ENCODE measurements around the gene CST4. TPM values are rescaled to one million over a fixed set of nuclear protein-coding genes. Genes with fewer than 3 reads are reported as not detected.
"Not testable (repeated sequence)": the region's sequence is repeated elsewhere in the genome, so short reads cannot be mapped to it uniquely, and the experiment has no call there.

CST4 gene
- polyA plus RNA-seq, 10 donors: not detected

DNA sequence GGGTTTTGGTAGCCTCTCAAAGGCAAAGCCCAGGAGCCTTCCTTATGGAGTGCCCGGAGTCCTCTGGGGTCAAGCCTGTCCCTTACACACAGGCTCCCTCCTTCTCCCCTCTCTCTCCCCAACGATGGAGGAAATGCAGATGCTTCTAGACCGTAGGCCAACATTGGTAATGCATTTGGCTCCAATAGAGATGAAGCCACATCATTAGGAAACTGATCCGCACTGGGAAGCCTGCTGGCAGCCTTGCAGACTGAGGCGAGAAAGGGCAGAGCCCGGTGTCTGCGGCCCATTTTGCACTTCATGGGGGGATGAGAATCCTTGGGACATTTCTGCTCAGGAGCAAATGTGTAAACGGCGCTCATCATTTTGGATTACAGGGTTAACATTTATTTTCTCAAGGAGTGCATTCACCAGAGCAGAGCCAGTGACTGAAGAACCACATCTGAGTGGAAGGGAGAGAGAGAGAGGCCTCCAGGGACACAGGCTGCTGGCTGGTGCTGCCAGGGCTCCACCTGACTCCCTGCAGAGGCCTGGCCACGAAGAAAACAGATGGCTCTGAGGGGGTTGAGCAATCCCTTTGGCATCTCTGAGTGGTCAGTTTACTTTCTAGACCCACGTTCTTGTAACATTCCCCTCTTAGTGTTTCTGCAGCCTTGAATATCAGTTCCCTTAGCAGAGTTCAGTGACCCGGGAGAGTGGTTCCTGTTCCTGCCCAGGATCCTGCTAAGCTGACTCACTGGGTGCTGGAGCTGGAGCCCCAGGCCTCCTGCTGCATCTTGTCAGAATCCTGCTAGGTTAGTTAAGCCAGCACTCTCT, 46.7 kb downstream of the CST4 start:
- no peak for DNase-seq

GRCh38 chr20:23640671-23641667, 47.9 kb downstream of the CST4 start:
- DNase-seq: no peak

DNA sequence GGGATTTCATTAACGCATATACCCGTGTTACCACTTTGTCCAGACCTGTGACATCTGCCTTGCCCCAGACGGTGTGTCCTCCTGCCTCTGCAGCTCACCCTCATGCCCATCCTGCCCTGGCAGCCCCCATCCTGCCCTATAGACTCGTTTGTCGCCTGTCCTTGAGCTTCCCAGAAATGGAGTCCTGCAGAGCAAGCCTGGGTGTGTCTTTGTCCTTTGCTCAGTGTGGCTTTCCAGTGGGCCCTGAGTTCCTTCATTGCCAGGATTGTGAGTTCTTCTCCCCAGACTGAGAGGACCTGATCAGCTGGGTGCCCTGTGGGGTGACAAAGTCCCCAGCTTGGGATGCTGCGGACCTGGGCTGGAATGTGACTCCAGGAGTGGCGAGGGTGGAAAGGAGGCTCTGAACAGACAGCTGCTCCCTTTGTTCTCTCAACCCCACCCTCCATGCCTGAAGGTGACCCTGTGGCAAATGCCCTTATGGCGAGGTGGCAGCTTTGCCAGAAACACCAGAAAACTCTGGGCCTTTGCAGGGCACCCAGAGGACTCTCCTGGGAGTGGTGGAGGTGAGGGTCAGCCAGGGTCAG, 48.7 kb downstream of the CST4 start:
- no peak for DNase-seq

DNA sequence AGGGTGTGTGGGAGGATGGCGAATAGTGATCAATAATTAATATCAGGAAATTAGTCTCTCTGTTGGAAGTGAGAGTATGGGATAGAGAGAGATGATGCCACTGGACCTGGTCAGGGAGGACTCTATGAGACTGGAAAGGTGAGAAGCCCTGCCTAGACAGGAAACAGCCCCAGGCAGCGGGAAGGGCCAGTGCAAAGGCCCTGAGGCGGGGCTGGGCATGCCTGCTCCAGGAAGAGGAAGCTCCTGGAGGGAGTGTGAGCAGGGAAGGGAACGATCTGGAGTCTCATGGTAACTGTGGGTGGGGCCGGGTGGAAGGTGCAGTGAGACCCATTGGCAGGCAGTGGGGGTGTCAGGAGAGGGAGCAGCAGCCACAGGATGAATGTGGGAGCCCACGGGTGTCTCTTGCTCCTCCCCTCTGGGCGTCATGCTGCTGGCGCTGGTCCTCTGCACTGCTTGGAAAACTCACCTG, 49.3 kb downstream of the CST4 start:
- DNase-seq: no peak

DNA sequence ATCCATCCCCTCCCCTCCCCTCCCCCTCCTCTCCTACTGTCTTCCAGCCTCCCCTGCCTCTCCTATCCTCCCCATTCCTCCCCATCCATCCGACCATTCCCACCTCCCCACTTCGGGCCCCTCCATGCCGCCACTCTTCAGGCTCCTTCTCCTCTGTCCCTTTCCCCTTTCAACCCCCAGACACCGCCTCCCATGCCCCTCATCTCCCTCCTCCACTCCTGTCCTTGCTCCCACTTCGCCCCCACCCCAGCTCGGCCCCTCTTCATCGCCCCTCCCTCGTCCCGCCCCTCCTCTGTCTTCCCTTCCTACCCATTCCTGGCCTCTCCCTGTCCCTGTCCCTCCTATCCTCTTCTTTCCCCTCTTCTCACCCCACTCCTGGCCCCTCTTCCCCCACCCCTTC, 50.5 kb downstream of the CST4 start:
- no peak for DNase-seq

GRCh38 chr20:23637282-23638221, 51.3 kb downstream of the CST4 start, which contains the start of gene CST3:
Gene CST3, minus strand, starts transcription at chr20:23637955. Its CDS starts 93 bp downstream, at chr20:23637862.
- peak; percentile 76 to 93 (median 86) for DNase-seq

- no peak for DNase-seq
Measured at GRCh38 chr20:23636908-23637281, 51.9 kb downstream of the CST4 start.

- DNase-seq: no peak
Measured at GRCh38 chr20:23636182-23636907, 52.5 kb downstream of the CST4 start.

GRCh38 chr20:23635768-23636090, 53.1 kb downstream of the CST4 start:
- not testable (repeated sequence) for DNase-seq

Other genes starting within 250 kb of the CST4 start
- gene CSTL1, start 249.4 kb downstream of the CST4 start, polyA plus RNA-seq (ENCODE audit: insufficient read length in 10 of 10): not detected
- not detected for gene CST11, start 236.2 kb downstream of the CST4 start, polyA plus RNA-seq (ENCODE audit: insufficient read length in 10 of 10)
- gene CST8, start 197.9 kb downstream of the CST4 start, polyA plus RNA-seq (ENCODE audit: insufficient read length in 10 of 10): not detected
- not detected for gene CST9L, start 120.6 kb downstream of the CST4 start, polyA plus RNA-seq (ENCODE audit: insufficient read length in 10 of 10)
- not detected for gene CST9, start 83.1 kb downstream of the CST4 start, polyA plus RNA-seq (ENCODE audit: insufficient read length in 10 of 10)
- 100 to 1,000 TPM in 6 of 10 donors, 10 to 100 TPM in 4; 80.6 to 155 (median 110) TPM for gene CST3, start 51.1 kb downstream of the CST4 start, polyA plus RNA-seq (ENCODE audit: insufficient read length in 10 of 10)
- gene CST1, start 61.9 kb upstream of the CST4 start, polyA plus RNA-seq (ENCODE audit: insufficient read length in 10 of 10): not detected
- gene CST2, start 137.7 kb upstream of the CST4 start, polyA plus RNA-seq (ENCODE audit: insufficient read length in 10 of 10): under 1 TPM in 1 of 10 donors, not detected in 9; 0.17 TPM
- gene CST5, start 190.7 kb upstream of the CST4 start, polyA plus RNA-seq (ENCODE audit: insufficient read length in 10 of 10): not detected

Measured in muscle of back (tissue), 11 donors.